GM19035 (cell line): ENCODE results near the gene CHIC2.
"Not testable (repeated sequence)": the region's sequence is repeated elsewhere in the genome, so short reads cannot be mapped to it uniquely, and the experiment has no call there.

Experiments
- ATAC-seq: cut with Tn5 transposase; IDR thresholded peaks from one replicate; pipeline ENCODE4 v1.9.1; 2021; ENCODE audit not compliant: unreplicated experiment

CHIC2 gene

GRCh38 chr4:54064317-54065111 lies at the start of gene CHIC2:
TSS of gene CHIC2 (minus strand) at chr4:54064605. CDS start at chr4:54064300, 305 bp downstream.
- ATAC-seq, result peak; percentile 96

- ATAC-seq, result not testable (repeated sequence)
These were observed 48.8 kb upstream of the CHIC2 start for GRCh38 chr4:54113206-54113605.

- ATAC-seq, result no peak
These were observed 45.6 kb upstream of the CHIC2 start for GRCh38 chr4:54110019-54110416.

- ATAC-seq, result no peak
These were observed 45.0 kb upstream of the CHIC2 start for GRCh38 chr4:54109241-54110018.

- ATAC-seq, result no peak
These were observed 43.7 kb upstream of the CHIC2 start for GRCh38 chr4:54107951-54108748.

GRCh38 chr4:54104907-54105306 lies 40.5 kb upstream of the CHIC2 start:
- no peak for ATAC-seq

GRCh38 chr4:54103190-54103574 lies 38.8 kb upstream of the CHIC2 start:
- ATAC-seq, result no peak

GRCh38 chr4:54102531-54103106 lies 38.2 kb upstream of the CHIC2 start:
- no peak for ATAC-seq

- ATAC-seq, result no peak
These were observed 37.0 kb upstream of the CHIC2 start for GRCh38 chr4:54101190-54102041.

GRCh38 chr4:54100595-54101189 lies 36.3 kb upstream of the CHIC2 start:
- ATAC-seq, result no peak

- no peak for ATAC-seq
These were observed 35.6 kb upstream of the CHIC2 start, which contains the start of gene GSX2 for GRCh38 chr4:54099748-54100574. TSS of gene GSX2 (plus strand) at chr4:54100163. CDS start at chr4:54100345, 182 bp downstream.

- ATAC-seq, result no peak
These were observed 34.9 kb upstream of the CHIC2 start for GRCh38 chr4:54099287-54099747.

- no peak for ATAC-seq
These were observed 34.0 kb upstream of the CHIC2 start for GRCh38 chr4:54098375-54098774.

- no peak for ATAC-seq
These were observed 32.7 kb upstream of the CHIC2 start for GRCh38 chr4:54097152-54097551.

GRCh38 chr4:54096295-54096962 lies 32.0 kb upstream of the CHIC2 start:
- ATAC-seq, result no peak

GRCh38 chr4:54095110-54095825 lies 30.9 kb upstream of the CHIC2 start:
- no peak for ATAC-seq

- ATAC-seq, result no peak
These were observed 30.0 kb upstream of the CHIC2 start for GRCh38 chr4:54094451-54094850.
